Transverse colon (tissue), 4 donors: Measurements from ENCODE around the gene CCNY. TPM values are rescaled to one million over a fixed set of nuclear protein-coding genes. Genes with fewer than 3 reads are reported as not detected.

ENCODE experiments used
- DNase-seq: peaks from one replicate; pipeline ENCODE4 v3.0.0-alpha.2; 2019
- H3K27ac ChIP-seq, 4 donors: fragments of 200-600 bp; sonication (generic); 2 replicates each; pipeline ENCODE4 v1.5.1; 2016 to 2018; ENCODE audit warnings: inconsistent platforms in 4 of 4
- H3K27me3 ChIP-seq: fragments of 200-600 bp; sonication (generic); 2 replicates; pipeline ENCODE4 v1.5.1; 2017; ENCODE audit warnings: inconsistent platforms
- H3K36me3 ChIP-seq, 4 donors: fragments of 200-600 bp; sonication (generic); 2 replicates each; pipeline ENCODE4 v1.5.1; 2017 to 2019; ENCODE audit warnings: inconsistent platforms in 4 of 4
- H3K4me1 ChIP-seq, 4 donors: fragments of 200-600 bp; sonication (generic); 2 replicates each; pipeline ENCODE4 v1.5.1; 2017 to 2020; ENCODE audit warnings: inconsistent platforms in 4 of 4
- H3K4me3 ChIP-seq, 4 donors: fragments of 200-600 bp; sonication (generic); 1 replicate in 1 of 4; 2 replicates in 3 of 4; pipeline versions ENCODE4 v1.5.1 to v1.6.1; 2017 to 2019; ENCODE audit warnings: inconsistent platforms in 4 of 4
- H3K9me3 ChIP-seq, 2 donors: fragments of 200-600 bp; sonication (generic); 2 replicates each; pipeline ENCODE4 v1.5.1; 2017 to 2019; ENCODE audit warnings: inconsistent platforms in 2 of 2
- CTCF ChIP-seq, 5 experiments: fragments of 200-600 bp in 3 of 5; fragments of 450-650 bp in 2 of 5; sonication (generic) in 3 of 5; IDR thresholded peaks; 1 replicate in 2 of 5; 2 replicates in 3 of 5; pipeline ENCODE4 v1.5.1; 2016 to 2017; ENCODE audit warnings: antibody characterized with exemption in 5 of 5, inconsistent platforms in 3 of 5, mild to moderate bottlenecking in 2 of 5, moderate library complexity in 1 of 5
- EP300 ChIP-seq: sonication (generic); formaldehyde crosslinking; IDR thresholded peaks from one replicate; pipeline ENCODE4 v1.6.1; 2017; ENCODE audit warnings: antibody characterized with exemption, low read depth
- POLR2A ChIP-seq: fragments of 450-650 bp; IDR thresholded peaks from one replicate; pipeline ENCODE4 v1.6.1; 2016; ENCODE audit warnings: antibody characterized with exemption, mild to moderate bottlenecking, moderate library complexity
- POLR2AphosphoS5 ChIP-seq, 3 donors: sonication (generic); formaldehyde crosslinking; IDR thresholded peaks; one replicate each; pipeline ENCODE4 v1.6.1; 2016; ENCODE audit warnings: antibody characterized with exemption in 3 of 3
- WGBS, 2 donors: methylation state at CpG; one replicate each; pipeline ENCODE4 v1.1.5; 2018; ENCODE audit warnings: low coverage in 1 of 2; 5-methylcytosine and 5-hydroxymethylcytosine counted together
- in situ Hi-C, 4 donors: fragments of 200-750 bp; cut with MboI; loops; one replicate each; pipeline versions ENCODE4 v1.15.0 to v1.15.1; 2017; ENCODE audit warnings: low sequenced_read_pairs in 3 of 4, low pct_ligation_motif_present in 1 of 4, low pct_unique_long_range_greater_than_20kb in 1 of 4
- intact Hi-C: fragments of 100-400 bp; cut with DNase I; formaldehyde crosslinking; loops from one replicate; pipeline ENCODE4 v1.15.1; 2023; ENCODE audit warnings: low total_unique reads
- total RNA-seq, 4 donors: library from RNA; depleted of rRNA; stranded (reverse); fragments of >200 nt; gene quantifications; one replicate each; pipeline ENCODE4 v1.1.0, GENCODE V29; 2016

The CCNY gene
- total RNA-seq, 4 donors from 2014 or later = 19.5 to 53.9 (median 41.4) TPM

GRCh38 chr10:35351021-35351420 is 14.7 kb downstream of the CCNY start:
- intact Hi-C loops (no loop called here), in situ Hi-C loops (no loop called here)
- DNase-seq = no peak
- Histone ChIP-seq H3K4me3 (no peak overlapping the region), H3K36me3 (no peaks in the 10 kb centered on the region), H3K4me1 (peaks cover 7 to 66% (median 12%) of the 10 kb centered on the region in 4 donors), H3K27me3 (no peaks in the 10 kb centered on the region), H3K9me3 (no peaks in the 10 kb centered on the region), H3K27ac (no peak overlapping the region)
- no peak for TF ChIP-seq CTCF (IDR thresholded peaks at IDR 0.05)
- TF ChIP-seq POLR2A = no peak
- TF ChIP-seq POLR2AphosphoS5 (IDR thresholded peaks at IDR 0.05) = no peak
- no peak for TF ChIP-seq EP300
- 20 to 64% methylated on average over 1 to 2 of the region's 2 CpGs for WGBS, 2 donors

GRCh38 chr10:35352097-35352496 is 15.8 kb downstream of the CCNY start:
- intact Hi-C loops (no loop called here), in situ Hi-C loops (no loop called here)
- no peaks in the 10 kb centered on the region for H3K27me3 ChIP-seq
- H3K4me1 ChIP-seq = peaks cover 7 to 66% (median 11%) of the 10 kb centered on the region in 4 donors
- no peaks in the 10 kb centered on the region for H3K36me3 ChIP-seq
- no peaks in the 10 kb centered on the region for H3K9me3 ChIP-seq
- H3K4me3 ChIP-seq = no peak overlapping the region
- WGBS, 2 donors = 78 to 82% methylated on average over 2 of the region's 2 CpGs
- TF ChIP-seq CTCF (IDR thresholded peaks at IDR 0.05) = no peak
- no peak for TF ChIP-seq POLR2AphosphoS5 (IDR thresholded peaks at IDR 0.05)
- no peak for TF ChIP-seq POLR2A
- TF ChIP-seq EP300 = no peak
- DNase-seq = no peak
- no peak overlapping the region for H3K27ac ChIP-seq

- H3K4me1 ChIP-seq = peaks cover 7 to 61% (median 10%) of the 10 kb centered on the region in 4 donors
- intact Hi-C loops = no loop called here
- no peaks in the 10 kb centered on the region for H3K27me3 ChIP-seq
- H3K4me3 ChIP-seq = no peak overlapping the region
- no peaks in the 10 kb centered on the region for H3K9me3 ChIP-seq
- no peaks in the 10 kb centered on the region for H3K36me3 ChIP-seq
- DNase-seq = no peak
- H3K27ac ChIP-seq = no peak overlapping the region
- WGBS, 2 donors = 85 to 93% methylated on average over 3 to 7 of the region's 7 CpGs
- no peak for TF ChIP-seq EP300
- no peak for TF ChIP-seq POLR2AphosphoS5 (IDR thresholded peaks at IDR 0.05)
- TF ChIP-seq CTCF (IDR thresholded peaks at IDR 0.05) = no peak
- no peak for TF ChIP-seq POLR2A
- in situ Hi-C loops = no loop called here
Measured at GRCh38 chr10:35352512-35352911, 16.2 kb downstream of the CCNY start.

GRCh38 chr10:35353395-35353794 is 17.1 kb downstream of the CCNY start:
- Histone ChIP-seq H3K4me3 (no peak overlapping the region), H3K27me3 (no peaks in the 10 kb centered on the region), H3K27ac (no peak overlapping the region), H3K4me1 (peaks cover 10 to 57% (median 11%) of the 10 kb centered on the region in 4 donors), H3K9me3 (no peaks in the 10 kb centered on the region), H3K36me3 (no peaks in the 10 kb centered on the region)
- TF ChIP-seq POLR2A (no peak), POLR2AphosphoS5 (IDR thresholded peaks at IDR 0.05) (no peak), EP300 (no peak), CTCF (IDR thresholded peaks at IDR 0.05) (no peak)
- DNase-seq = no peak
- WGBS, 2 donors = 86 to 87% methylated on average over 2 of the region's 2 CpGs
- in situ Hi-C loops = no loop called here
- intact Hi-C loops = no loop called here
